Endothelial cell of umbilical vein (primary cell): ENCODE data around the gene IKZF3. TPM values are rescaled to one million over a fixed set of nuclear protein-coding genes. Genes with fewer than 3 reads are reported as not detected.

Experiments
- BruUV-seq: library from RNA; stranded (reverse); fragments of 400-500 nt; replicated peaks from 2 replicates; lab custom pipeline; 2021; lab: Mats Ljungman, UMichigan
- CTCF ChIA-PET: fragments of 300-600, 350-600 bp; sonication (Branson Sonifier 250); formaldehyde crosslinking; loops from one replicate; lab custom pipeline; 2021; ENCODE audit warnings: antibody characterized with exemption, inconsistent platforms; lab: Charles Lee
- POLR2A ChIA-PET: fragments of 300-600, 350-600 bp; sonication (Branson Sonifier 250); formaldehyde crosslinking; loops from one replicate; lab custom pipeline; 2021; ENCODE audit warnings: antibody characterized with exemption, inconsistent platforms; lab: Charles Lee
- DNase-seq: peaks from one replicate; pipeline ENCODE4 v3.0.0-alpha.2; 2011; ENCODE audit warnings: low read depth, low spot score
- FAIRE-seq: peaks from 2 replicates; lab custom pipeline; 2011; peaks lifted over from hg19 to GRCh38; lab: Jason Lieb, UNC
- H2AFZ ChIP-seq: 2 replicates; pipeline ENCODE4 v1.6.0; 2012; ENCODE audit warnings: low read depth, low read length, control low read depth, inconsistent platforms
- H3K27ac ChIP-seq: 2 replicates; pipeline ENCODE4 v1.5.1; 2011; ENCODE audit warnings: low read depth, mild to moderate bottlenecking, control low read depth, low read length, moderate library complexity; ENCODE audit not compliant: insufficient read depth
- H3K27me3 ChIP-seq, 2 experiments: 2 replicates each; pipeline versions ENCODE4 v1.6.0 to v1.6.1; 2011; ENCODE audit warnings: low read length in 2 of 2, mixed read lengths in 1 of 2; ENCODE audit not compliant: control insufficient read depth in 2 of 2, insufficient read depth in 2 of 2
- H3K36me3 ChIP-seq, 2 experiments: 2 replicates in 1 of 2; 3 replicates in 1 of 2; pipeline ENCODE4 v1.5.1; 2011; ENCODE audit warnings: low read length in 2 of 2, mild to moderate bottlenecking in 1 of 2, moderate library complexity in 1 of 2; ENCODE audit not compliant: control insufficient read depth in 2 of 2, insufficient read depth in 2 of 2; ENCODE audit errors: extremely low read depth in 1 of 2
- H3K4me1 ChIP-seq: 3 replicates; pipeline ENCODE4 v1.5.1; 2011; ENCODE audit warnings: mild to moderate bottlenecking, low read length; ENCODE audit not compliant: control insufficient read depth, insufficient read depth; ENCODE audit errors: extremely low read depth
- H3K4me2 ChIP-seq: 2 replicates; pipeline ENCODE4 v1.6.1; 2011; ENCODE audit warnings: low read length, control low read depth, mixed read lengths; ENCODE audit not compliant: insufficient read depth
- H3K4me3 ChIP-seq, 3 experiments: fragments of 200-600 bp in 1 of 3; sonication (generic), shearing (Covaris generic) in 1 of 3; replicated peaks in 1 of 3; 2 replicates each; pipeline ENCODE4 v1.5.1; 2011 to 2016; ENCODE audit warnings: control low read depth in 3 of 3, low read length in 3 of 3, mild to moderate bottlenecking in 2 of 3, inconsistent platforms in 1 of 3, low read depth in 1 of 3, moderate library complexity in 1 of 3; ENCODE audit not compliant: insufficient read depth in 1 of 3
- H3K79me2 ChIP-seq: 2 replicates; pipeline ENCODE4 v1.6.0; 2012; ENCODE audit warnings: low read length, inconsistent platforms; ENCODE audit not compliant: control insufficient read depth, insufficient read depth
- H3K9ac ChIP-seq: replicated peaks from 2 replicates; pipeline ENCODE3; 2011; ENCODE audit warnings: low read length, control low read depth; ENCODE audit not compliant: insufficient read depth; ENCODE audit errors: extremely low read depth
- H3K9me1 ChIP-seq: replicated peaks from 3 replicates; pipeline ENCODE4 v1.6.0; 2011; ENCODE audit warnings: mild to moderate bottlenecking, low read length; ENCODE audit not compliant: control insufficient read depth, insufficient read depth; ENCODE audit errors: extremely low read depth
- H3K9me3 ChIP-seq: replicated peaks from 2 replicates; pipeline ENCODE4 v1.5.1; 2012; ENCODE audit warnings: low read length, inconsistent platforms; ENCODE audit not compliant: control insufficient read depth, insufficient read depth
- H4K20me1 ChIP-seq: replicated peaks from 2 replicates; pipeline ENCODE3; 2011; ENCODE audit warnings: mild to moderate bottlenecking, low read length; ENCODE audit not compliant: control insufficient read depth, insufficient read depth; ENCODE audit errors: extremely low read depth
- CTCF ChIP-seq, 2 donors: IDR thresholded peaks; 1 replicate in 1 of 2; 2 replicates in 1 of 2; pipeline ENCODE4 v1.5.1; 2011; ENCODE audit warnings: low read length in 2 of 2, mild to moderate bottlenecking in 2 of 2, moderate library complexity in 2 of 2, control low read depth in 1 of 2, inconsistent platforms in 1 of 2, low read depth in 1 of 2; ENCODE audit not compliant: insufficient read depth in 1 of 2; ENCODE audit errors: extremely low read depth in 1 of 2
- EZH2 ChIP-seq: IDR thresholded peaks from 2 replicates; pipeline ENCODE4 v1.6.1; 2012; ENCODE audit warnings: borderline replicate concordance, low read depth, mild to moderate bottlenecking, moderate library complexity, low read length, inconsistent platforms; ENCODE audit not compliant: severe bottlenecking
- FOS ChIP-seq: IDR thresholded peaks from 2 replicates; pipeline ENCODE4 v1.6.1; 2011; ENCODE audit warnings: mild to moderate bottlenecking, low read length, moderate library complexity, borderline replicate concordance; ENCODE audit not compliant: insufficient read depth
- GATA2 ChIP-seq: IDR thresholded peaks from 2 replicates; pipeline ENCODE4 v1.7.0; 2011; ENCODE audit warnings: low read depth, mild to moderate bottlenecking, moderate library complexity, mixed read lengths, low read length; ENCODE audit not compliant: insufficient read length, insufficient read depth
- JUN ChIP-seq: IDR thresholded peaks from 2 replicates; pipeline ENCODE4 v1.6.1; 2011; ENCODE audit warnings: borderline replicate concordance, low read depth; ENCODE audit not compliant: insufficient read length, insufficient read depth
- MAX ChIP-seq: IDR thresholded peaks from 2 replicates; pipeline ENCODE4 v1.6.1; 2011; ENCODE audit not compliant: insufficient read depth, insufficient read length
- MYC ChIP-seq: IDR thresholded peaks from one replicate; pipeline ENCODE4 v1.6.1; 2011; ENCODE audit warnings: mild to moderate bottlenecking, low read depth, low read length
- POLR2A ChIP-seq: IDR thresholded peaks from 2 replicates; pipeline ENCODE4 v1.6.1; 2012; ENCODE audit warnings: low read depth, mild to moderate bottlenecking, control low read depth, low read length
- dilution Hi-C: fragments of 300-500 bp; cut with MboI; formaldehyde crosslinking; loops from one replicate; pipeline ENCODE4 v1.15.0; 2019; ENCODE audit warnings: low sequenced_read_pairs; ENCODE audit not compliant: extremely low pct_ligation_motif_present
- intact Hi-C: fragments of 100-400 bp; cut with micrococcal nuclease; formaldehyde crosslinking; loops from one replicate; pipeline ENCODE4 v1.10.0; 2022
- polyA plus RNA-seq, 4 experiments: library from polyadenylated mRNA; depleted of rRNA in 3 of 4; stranded (reverse) in 3 of 4; unstranded in 1 of 4; fragments of >200 nt; gene quantifications; 2 replicates each; pipeline versions ENCODE4 v1.2.1 to v1.2.3, GENCODE V29; 2011 to 2012; ENCODE audit warnings: missing spikeins in 1 of 4
- total RNA-seq: library from RNA; stranded (reverse); gene quantifications from 2 replicates; pipeline ENCODE4 v1.2.3, GENCODE V29; 2021

The IKZF3 gene
- total and polyA plus RNA-seq, 2 donors (not counting 3 experiments of a cell fraction or from before 2014, with no cell fraction given): not detected

GRCh38 chr17:39818358-39819000, 45.6 kb downstream of the IKZF3 start:
- Histone ChIP-seq H3K4me1 (no peaks in the 10 kb centered on the region), H2AFZ (no peak overlapping the region), H3K9me3 (no peaks in the 10 kb centered on the region), H3K36me3 (no peaks in the 10 kb centered on the region), H4K20me1 (no peaks in the 10 kb centered on the region), H3K4me3 (no peak overlapping the region), H3K27ac (no peak overlapping the region), H3K27me3 (peaks cover 16 to 18% of the 10 kb centered on the region in 2 experiments), H3K79me2 (no peaks in the 10 kb centered on the region), H3K4me2 (no peak overlapping the region), H3K9me1 (no peaks in the 10 kb centered on the region), H3K9ac (no peak overlapping the region)
- DNase-seq: no peak
- no peak for FAIRE-seq
- dilution Hi-C loops (no loop called here), intact Hi-C loops (no loop called here)
- ChIA-PET CTCF (interaction anchor here (1.1 kb wide), 1 partner anchor 13 kb away, joined by 3 read pairs; no protein-coding TSS in a partner anchor), POLR2A (no interaction called here)
- no peak for TF ChIP-seq MAX
- no peak for TF ChIP-seq FOS
- no peak for TF ChIP-seq CTCF (IDR thresholded peaks at IDR 0.05; ENCODE audit: extremely low read depth in 1 of 2, insufficient read depth in 1 of 2, low read depth in 1 of 2, low read length in 2 of 2)
- TF ChIP-seq MYC: no peak
- TF ChIP-seq GATA2: no peak
- no peak for TF ChIP-seq POLR2A
- no peak for TF ChIP-seq JUN
- no peak for TF ChIP-seq EZH2
- no TSS peak for BruUV-seq
